Activated naive CD8-positive, alpha-beta T cell treated with anti-CD3 and anti-CD28 coated beads, Interleukin-2, amount 10 ng/mL, durations not matched to agents 7 days and 5 days (primary cell): Measurements from ENCODE around the gene GPR179. TPM values are rescaled to one million over a fixed set of nuclear protein-coding genes. Genes with fewer than 3 reads are reported as not detected.

ENCODE experiments used
- ATAC-seq: fragments of 150-1000 bp; cut with Tn5 transposase; one replicate; pipeline ENCODE4 v1.10.0; 2021; ENCODE audit warnings: low read depth, moderate library complexity
- POLR2A ChIA-PET: fragments of 350-600 bp; sonication (Branson Sonifier 250); formaldehyde crosslinking; loops from one replicate; lab custom pipeline; 2021; ENCODE audit warnings: antibody characterized with exemption; lab: Charles Lee
- DNase-seq: peaks from one replicate; pipeline ENCODE4 v3.0.0; 2021
- H3K27ac Mint-ChIP-seq: one replicate; pipeline ENCODE4 v1.8.0; 2022; ENCODE audit warnings: mild to moderate bottlenecking, mixed read lengths
- H3K27me3 Mint-ChIP-seq: one replicate; pipeline ENCODE4 v1.8.0; 2022; ENCODE audit warnings: mild to moderate bottlenecking, moderate library complexity, mixed read lengths
- H3K36me3 Mint-ChIP-seq: one replicate; pipeline ENCODE4 v1.8.0; 2021; ENCODE audit warnings: mild to moderate bottlenecking, mixed read lengths
- H3K4me1 Mint-ChIP-seq: one replicate; pipeline ENCODE4 v1.8.0; 2021; ENCODE audit warnings: mixed read lengths
- H3K4me3 Mint-ChIP-seq: one replicate; pipeline ENCODE4 v1.8.0; 2022; ENCODE audit warnings: mild to moderate bottlenecking, moderate library complexity, mixed read lengths
- H3K9me3 Mint-ChIP-seq: one replicate; pipeline ENCODE4 v1.8.0; 2021; ENCODE audit warnings: mixed read lengths
- total RNA-seq, 2 experiments: library from RNA; stranded (reverse); gene quantifications; one replicate each; pipeline ENCODE4 v1.2.3, GENCODE V29; 2021

Gene GPR179
- total RNA-seq, 2 experiments from 2014 or later: 0.06 TPM

GRCh38 chr17:38353668-38354067, 9.9 kb upstream of the GPR179 start:
- POLR2A ChIA-PET: interaction anchor here (0.6 kb wide), 1 partner anchor 102 kb away, joined by 6 read pairs; no protein-coding TSS in a partner anchor
- Mint-ChIP-seq H3K4me1 (peaks cover 38% of the 10 kb centered on the region), H3K27me3 (no peaks in the 10 kb centered on the region), H3K4me3 (peak overlapping the region; percentile 76), H3K36me3 (peaks cover 2% of the 10 kb centered on the region), H3K9me3 (no peaks in the 10 kb centered on the region), H3K27ac (no peak overlapping the region)
- no peak for ATAC-seq
- DNase-seq: no peak

GRCh38 chr17:38353086-38353604, 9.4 kb upstream of the GPR179 start:
- no peak for DNase-seq
- ATAC-seq: no peak
- Mint-ChIP-seq H3K4me3 (peak overlapping the region; percentile 76), H3K27ac (no peak overlapping the region), H3K27me3 (no peaks in the 10 kb centered on the region), H3K4me1 (peaks cover 38% of the 10 kb centered on the region), H3K9me3 (no peaks in the 10 kb centered on the region), H3K36me3 (peaks cover 2% of the 10 kb centered on the region)
- POLR2A ChIA-PET: interaction anchor here (0.6 kb wide), 1 partner anchor 102 kb away, joined by 6 read pairs; no protein-coding TSS in a partner anchor

GRCh38 chr17:38352245-38353085, 8.7 kb upstream of the GPR179 start:
- POLR2A ChIA-PET: interaction anchor here (1.1 to 1.5 kb wide), 3 partner anchors 10 to 62 kb away, joined by 3 to 11 read pairs (median 4); no protein-coding TSS in a partner anchor
- Mint-ChIP-seq H3K27ac (no peak overlapping the region), H3K4me3 (peak overlapping the region; percentile 76), H3K9me3 (no peaks in the 10 kb centered on the region), H3K27me3 (no peaks in the 10 kb centered on the region), H3K36me3 (peaks cover 2% of the 10 kb centered on the region), H3K4me1 (peaks cover 35% of the 10 kb centered on the region)
- ATAC-seq: peak; percentile 5
- peak; percentile 57 for DNase-seq

GRCh38 chr17:38351412-38352222, 7.9 kb upstream of the GPR179 start, which contains the start of gene SOCS7:
SOCS7 (plus strand) TSS chr17:38351844; CDS start chr17:38352053, 209 bp downstream.
- peaks cover 28% of the 10 kb centered on the region for H3K4me1 Mint-ChIP-seq

GRCh38 chr17:38350035-38350434, 6.3 kb upstream of the GPR179 start:
- DNase-seq: no peak
- H3K4me1 Mint-ChIP-seq: peaks cover 25% of the 10 kb centered on the region
- no peaks in the 10 kb centered on the region for H3K36me3 Mint-ChIP-seq
- H3K27ac Mint-ChIP-seq: no peak overlapping the region
- H3K9me3 Mint-ChIP-seq: no peaks in the 10 kb centered on the region
- ATAC-seq: no peak
- peaks cover 2% of the 10 kb centered on the region for H3K27me3 Mint-ChIP-seq
- H3K4me3 Mint-ChIP-seq: no peak overlapping the region
- POLR2A ChIA-PET: interaction anchor here (1.1 to 1.4 kb wide), 2 partner anchors 10 to 70 kb away, joined by 3 to 5 read pairs; no protein-coding TSS in a partner anchor

More at GRCh38 chr17:38351412-38352222, 7.9 kb upstream of the GPR179 start, which contains the start of gene SOCS7:
- Mint-ChIP-seq H3K27ac (peak within 1 kb of the TSS; percentile 92), H3K36me3 (no peaks in the 10 kb centered on the region), H3K4me3 (peak within 1 kb of the TSS; percentile 94), H3K27me3 (no peaks in the 10 kb centered on the region), H3K9me3 (no peaks in the 10 kb centered on the region)
- ATAC-seq: peak; percentile 83
- DNase-seq: peak; percentile 97
- POLR2A ChIA-PET: interaction anchor here (1.0 to 1.5 kb wide), 4 partner anchors 9 to 76 kb away, joined by 3 to 11 read pairs (median 4); no protein-coding TSS in a partner anchor

GRCh38 chr17:38349097-38349730, 5.5 kb upstream of the GPR179 start:
- Mint-ChIP-seq H3K36me3 (no peaks in the 10 kb centered on the region), H3K4me3 (no peak overlapping the region), H3K27ac (peak overlapping the region; percentile 6), H3K9me3 (no peaks in the 10 kb centered on the region), H3K4me1 (peaks cover 24% of the 10 kb centered on the region), H3K27me3 (peaks cover 2% of the 10 kb centered on the region)
- ATAC-seq (peak; percentile 68), DNase-seq (peak; percentile 85)
- POLR2A ChIA-PET: interaction anchor here (0.6 to 1.8 kb wide), 6 partner anchors 10 to 1073 kb away, joined by 3 to 11 read pairs (median 4); no protein-coding TSS in a partner anchor

GRCh38 chr17:38345743-38346142, 2.0 kb upstream of the GPR179 start:
- Mint-ChIP-seq H3K9me3 (no peaks in the 10 kb centered on the region), H3K36me3 (no peaks in the 10 kb centered on the region), H3K4me3 (no peak overlapping the region), H3K4me1 (peaks cover 7% of the 10 kb centered on the region), H3K27me3 (peaks cover 7% of the 10 kb centered on the region), H3K27ac (no peak overlapping the region)
- POLR2A ChIA-PET: no interaction called here
- ATAC-seq: no peak
- no peak for DNase-seq

- Mint-ChIP-seq H3K4me3 (no peak overlapping the region), H3K27ac (no peak overlapping the region), H3K9me3 (no peaks in the 10 kb centered on the region), H3K27me3 (peaks cover 7% of the 10 kb centered on the region), H3K36me3 (no peaks in the 10 kb centered on the region), H3K4me1 (peaks cover 4% of the 10 kb centered on the region)
- POLR2A ChIA-PET: no interaction called here
- DNase-seq (no peak), ATAC-seq (no peak)
Measured at GRCh38 chr17:38344420-38344745, 627 bp upstream of the GPR179 start.

GRCh38 chr17:38342886-38343607, 709 bp downstream of the GPR179 start:
- peaks cover 7% of the 10 kb centered on the region for H3K27me3 Mint-ChIP-seq
- ATAC-seq (no peak), DNase-seq (no peak)
- H3K9me3 Mint-ChIP-seq: no peaks in the 10 kb centered on the region
- H3K4me3 Mint-ChIP-seq: no peak overlapping the region
- H3K4me1 Mint-ChIP-seq: no peaks in the 10 kb centered on the region
- no peaks in the 10 kb centered on the region for H3K36me3 Mint-ChIP-seq
- POLR2A ChIA-PET: interaction anchor here (1.2 kb wide), 1 partner anchor 9 kb away, joined by 3 read pairs; the partner anchor contains the start of gene SOCS7
- no peak overlapping the region for H3K27ac Mint-ChIP-seq

- no peak for ATAC-seq
Measured at GRCh38 chr17:38341035-38341721, 2.6 kb downstream of the GPR179 start.

GRCh38 chr17:38339891-38340290, 3.9 kb downstream of the GPR179 start:
- no peaks in the 10 kb centered on the region for H3K36me3 Mint-ChIP-seq

More at GRCh38 chr17:38341035-38341721, 2.6 kb downstream of the GPR179 start:
- no peak for DNase-seq
- Mint-ChIP-seq H3K27ac (no peak overlapping the region), H3K4me3 (no peak overlapping the region), H3K27me3 (peaks cover 11% of the 10 kb centered on the region), H3K4me1 (no peaks in the 10 kb centered on the region), H3K9me3 (no peaks in the 10 kb centered on the region), H3K36me3 (no peaks in the 10 kb centered on the region)
- POLR2A ChIA-PET: no interaction called here

More at GRCh38 chr17:38339891-38340290, 3.9 kb downstream of the GPR179 start:
- POLR2A ChIA-PET: no interaction called here
- Mint-ChIP-seq H3K27me3 (peaks cover 8% of the 10 kb centered on the region), H3K9me3 (no peaks in the 10 kb centered on the region), H3K4me3 (no peak overlapping the region), H3K27ac (no peak overlapping the region), H3K4me1 (no peaks in the 10 kb centered on the region)
- no peak for DNase-seq
- no peak for ATAC-seq
